A204.1 (cell line): ENCODE measurements around the gene DRAXIN.

Experiments used
- FAIRE-seq: peaks from 2 replicates; lab custom pipeline; 2012; peaks lifted over from hg19 to GRCh38; lab: Jason Lieb, UNC

Gene DRAXIN

DNA sequence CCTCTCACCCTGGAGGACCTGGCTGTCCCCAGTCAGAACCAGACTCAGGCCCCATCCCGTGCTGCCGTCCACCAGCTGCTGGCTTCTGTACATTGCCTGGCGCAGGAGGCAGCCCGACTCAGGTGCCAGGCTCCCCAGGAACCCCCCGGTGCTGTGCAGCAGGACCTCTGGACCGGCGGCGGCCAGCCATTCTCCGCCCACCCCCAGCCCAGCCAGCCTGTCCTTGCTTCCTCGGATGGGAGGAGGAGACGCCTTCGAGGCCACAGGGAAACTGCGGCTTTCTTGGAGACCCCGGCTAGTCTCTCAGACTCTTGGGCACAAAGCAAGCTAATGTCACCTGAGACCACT, 74.9 kb downstream of the DRAXIN start:
- FAIRE-seq: no peak

DNA sequence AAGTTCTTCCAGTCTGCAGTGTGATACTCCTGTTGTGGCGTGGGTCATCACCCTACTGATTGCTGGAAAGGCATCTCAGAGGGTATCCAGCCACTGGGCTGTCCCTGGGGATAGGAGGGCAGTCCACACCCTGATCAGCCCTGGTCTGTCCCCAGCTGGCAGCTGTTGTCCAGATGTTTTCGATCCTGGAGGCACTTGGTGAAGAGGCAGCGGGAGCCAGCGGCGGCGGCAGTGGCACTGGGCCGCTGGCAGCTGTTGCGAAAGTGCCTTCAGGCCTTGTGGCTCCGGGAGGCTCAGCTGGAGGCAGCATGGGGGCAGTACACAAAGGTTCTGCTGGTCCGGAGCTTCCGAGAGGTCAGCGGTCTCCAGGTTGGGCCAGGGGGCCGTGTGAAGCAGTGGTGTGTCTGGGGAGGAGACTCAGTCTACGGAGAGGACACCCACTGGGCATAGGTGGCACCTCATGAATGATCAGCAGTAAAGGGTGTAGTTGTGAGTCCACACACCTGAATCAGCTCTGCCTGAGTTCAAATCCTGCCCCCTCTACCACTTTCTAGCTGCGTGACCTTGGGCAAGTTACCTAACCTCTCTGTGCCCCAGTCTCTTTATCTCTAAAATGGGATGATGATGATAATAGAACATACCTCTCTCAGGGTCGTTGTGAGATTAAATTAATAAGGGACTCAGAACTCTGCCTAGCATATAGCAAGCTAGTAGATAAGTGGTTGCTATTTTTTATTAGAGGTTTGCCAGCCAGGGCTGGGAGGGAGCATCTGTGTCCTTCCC, 76.6 kb downstream of the DRAXIN start:
- FAIRE-seq: no peak

DNA sequence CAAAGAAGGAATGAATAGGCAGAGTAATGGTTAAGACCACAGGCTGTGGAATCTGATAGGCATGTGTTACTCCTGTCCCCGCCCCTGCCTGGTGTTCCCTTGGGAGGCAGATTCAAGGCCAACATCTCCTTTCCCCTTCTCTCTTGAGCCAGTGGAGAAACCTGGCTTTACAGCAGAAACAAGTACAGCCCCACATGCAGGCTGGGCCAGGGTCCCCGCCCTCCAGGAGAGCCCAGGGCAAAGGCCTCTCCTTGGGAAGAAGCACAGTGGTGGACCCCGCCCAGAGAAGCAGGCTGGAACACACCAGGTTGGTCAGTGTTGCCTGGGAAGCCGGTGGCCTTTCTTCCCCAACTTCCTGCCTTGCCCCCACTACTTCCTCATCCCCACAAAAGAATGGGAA, 77.3 kb downstream of the DRAXIN start:
- FAIRE-seq: no peak

DNA sequence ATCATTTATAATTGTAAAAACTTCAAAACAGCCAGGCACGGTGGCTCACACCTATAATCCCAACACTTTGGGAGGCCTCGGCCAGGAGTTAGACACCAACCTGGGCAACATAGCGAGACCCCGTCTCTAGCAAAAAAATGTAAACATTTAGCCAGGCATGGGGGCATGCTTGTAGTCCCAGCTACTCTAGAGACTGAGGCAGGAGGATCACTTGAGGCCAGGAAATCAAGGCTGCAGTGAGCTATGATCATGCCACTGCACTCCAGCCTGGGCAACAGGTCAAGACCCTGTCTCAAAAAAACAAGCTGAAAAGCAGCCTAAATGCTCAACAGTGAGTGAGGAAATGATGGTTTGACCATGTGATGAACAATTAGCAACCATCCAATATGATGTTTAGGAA, 77.8 kb downstream of the DRAXIN start:
- FAIRE-seq: no peak

DNA sequence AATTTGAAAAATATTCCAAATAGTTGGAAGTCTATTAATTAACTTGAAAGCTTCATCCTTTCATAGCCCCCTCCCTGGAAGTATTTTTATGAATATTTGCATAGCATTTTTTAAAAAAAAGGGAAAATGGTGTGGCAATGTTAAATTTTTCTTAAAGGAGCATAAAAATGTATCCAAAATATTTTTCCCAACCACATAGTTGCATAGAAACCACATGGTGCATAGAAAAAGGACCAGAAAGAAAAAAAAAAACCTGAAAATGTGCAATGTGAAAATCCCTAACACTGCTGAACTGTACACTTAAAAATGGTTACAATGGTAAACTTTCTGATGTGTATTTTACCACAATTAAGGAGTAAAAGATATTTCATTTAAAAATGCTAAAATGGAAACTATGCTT, 78.5 kb downstream of the DRAXIN start:
- FAIRE-seq: no peak

DNA sequence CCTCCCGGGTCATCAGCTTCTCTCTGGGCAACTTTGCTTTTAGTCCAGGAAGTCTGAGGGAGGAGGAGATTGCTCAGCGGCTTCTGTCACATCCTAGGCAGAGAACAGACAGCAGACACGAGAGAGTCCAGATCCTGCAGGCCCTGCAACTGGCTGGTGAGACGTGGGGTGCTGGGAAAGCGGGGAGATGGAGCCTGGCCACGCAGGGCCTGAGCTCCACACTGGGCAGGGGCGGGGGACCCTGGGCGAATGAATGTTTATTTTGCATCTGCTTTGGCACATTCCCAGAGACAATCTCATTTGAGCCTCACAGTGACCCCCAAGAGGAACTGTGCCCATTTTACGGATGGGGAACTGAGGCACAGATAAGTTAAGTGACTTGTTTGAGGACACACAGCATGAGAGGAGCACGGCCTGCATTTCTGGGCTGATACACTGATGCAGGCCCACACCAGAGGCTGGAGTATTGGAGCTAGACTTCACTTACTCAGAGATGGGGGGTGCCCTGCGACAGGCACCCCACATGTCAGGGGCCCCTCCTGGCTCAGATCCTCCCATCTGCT, 80.1 kb downstream of the DRAXIN start:
- FAIRE-seq: no peak

DNA sequence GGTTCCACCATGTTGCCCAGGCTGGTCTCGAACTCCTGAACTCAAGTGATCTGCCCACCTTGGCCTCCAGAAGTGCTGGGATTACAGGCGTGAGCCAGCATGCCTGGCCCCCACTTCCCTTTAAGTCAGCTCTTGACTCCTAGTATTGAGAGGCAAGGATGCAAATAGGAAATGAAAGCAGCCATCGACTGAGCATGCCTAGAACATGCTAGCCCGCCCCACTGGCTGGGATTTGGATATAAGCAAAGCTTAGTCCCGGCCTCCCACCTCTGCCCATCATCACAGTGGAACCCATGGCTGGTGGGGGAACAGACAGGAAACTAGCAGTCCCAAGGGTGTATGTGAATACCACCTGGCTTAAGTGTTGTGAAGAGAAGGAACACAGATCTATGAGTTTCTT, 80.9 kb downstream of the DRAXIN start:
- no peak for FAIRE-seq

DNA sequence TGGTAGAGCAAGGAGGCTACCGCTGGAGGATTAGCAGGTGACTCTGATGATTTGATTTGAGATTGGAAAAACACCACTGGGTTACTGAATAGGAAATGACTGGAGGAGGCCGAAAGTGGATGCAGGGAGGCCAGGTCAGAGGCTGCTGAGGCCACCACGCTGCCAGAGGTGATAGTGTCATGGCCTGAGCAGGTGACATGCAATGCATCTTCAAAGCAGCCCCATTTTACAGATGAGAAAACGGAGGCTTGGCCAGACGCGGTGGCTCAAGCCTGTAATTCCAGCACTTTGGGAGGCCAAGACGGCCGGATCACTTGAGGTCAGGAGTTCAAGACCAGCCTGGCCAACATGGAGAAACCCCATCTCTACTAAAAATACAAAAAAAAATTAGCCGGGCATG, 83.2 kb downstream of the DRAXIN start:
- no peak for FAIRE-seq
